Uterus (tissue), 2 donors: ENCODE measurements around the gene CTNNBIP1.

Experiments
- CTCF ChIP-seq, 4 experiments: fragments of 200-600 bp in 2 of 4; fragments of 450-650 bp in 2 of 4; sonication (generic) in 2 of 4; IDR thresholded peaks; one replicate each; pipeline ENCODE4 v1.5.1; 2016 to 2019; ENCODE audit warnings: antibody characterized with exemption in 4 of 4, mild to moderate bottlenecking in 2 of 4, moderate library complexity in 1 of 4
- POLR2A ChIP-seq, 2 donors: fragments of 450-650 bp; IDR thresholded peaks; one replicate each; pipeline ENCODE4 v1.6.1; 2016; ENCODE audit warnings: antibody characterized with exemption in 2 of 2, mild to moderate bottlenecking in 1 of 2, moderate library complexity in 1 of 2

- TF ChIP-seq CTCF (IDR thresholded peaks at IDR 0.05) (no peak), POLR2A (IDR thresholded peaks at IDR 0.05) (no peak)
Observed at GRCh38 chr1:9852410-9853248, 57.4 kb downstream of the CTNNBIP1 start.
